ENCODE measurements around the gene CCDC187. TPM values are rescaled to one million over a fixed set of nuclear protein-coding genes. Genes with fewer than 3 reads are reported as not detected.

The CCDC187 gene
- total RNA-seq, 1 experiment from 2014 or later: not detected

GRCh38 chr9:136201609-136202453 lies 102.1 kb downstream of the CCDC187 start:
- POLR2A ChIA-PET (ENCODE audit: low non-redundant PET): no interaction called here
- Histone ChIP-seq H3K9me3 (ENCODE audit: low read depth, low read length, poor library complexity, severe bottlenecking) (no peaks in the 10 kb centered on the region), H3K27me3 (replicated peaks; ENCODE audit: insufficient read depth, low read depth, low read length, poor library complexity) (peaks cover 79% of the 10 kb centered on the region), H3K36me3 (ENCODE audit: insufficient read depth, low read length, poor library complexity, severe bottlenecking) (no peaks in the 10 kb centered on the region), H3K27ac (ENCODE audit: low read depth, low read length, poor library complexity, severe bottlenecking) (no peak overlapping the region), H3K4me1 (ENCODE audit: insufficient read depth, low read length, poor library complexity, severe bottlenecking) (no peaks in the 10 kb centered on the region), H3K4me3 (ENCODE audit: low read depth, low read length, poor library complexity, severe bottlenecking) (no peak overlapping the region)
- BruUV-seq (replicated peaks): no TSS peak
- intact Hi-C loops (cut with micrococcal nuclease; ENCODE audit: unreplicated experiment): no loop called here
- CTCF ChIA-PET: no interaction called here
- DNase-seq (ENCODE audit: low spot score): no peak
- TF ChIP-seq, protein P1, sequence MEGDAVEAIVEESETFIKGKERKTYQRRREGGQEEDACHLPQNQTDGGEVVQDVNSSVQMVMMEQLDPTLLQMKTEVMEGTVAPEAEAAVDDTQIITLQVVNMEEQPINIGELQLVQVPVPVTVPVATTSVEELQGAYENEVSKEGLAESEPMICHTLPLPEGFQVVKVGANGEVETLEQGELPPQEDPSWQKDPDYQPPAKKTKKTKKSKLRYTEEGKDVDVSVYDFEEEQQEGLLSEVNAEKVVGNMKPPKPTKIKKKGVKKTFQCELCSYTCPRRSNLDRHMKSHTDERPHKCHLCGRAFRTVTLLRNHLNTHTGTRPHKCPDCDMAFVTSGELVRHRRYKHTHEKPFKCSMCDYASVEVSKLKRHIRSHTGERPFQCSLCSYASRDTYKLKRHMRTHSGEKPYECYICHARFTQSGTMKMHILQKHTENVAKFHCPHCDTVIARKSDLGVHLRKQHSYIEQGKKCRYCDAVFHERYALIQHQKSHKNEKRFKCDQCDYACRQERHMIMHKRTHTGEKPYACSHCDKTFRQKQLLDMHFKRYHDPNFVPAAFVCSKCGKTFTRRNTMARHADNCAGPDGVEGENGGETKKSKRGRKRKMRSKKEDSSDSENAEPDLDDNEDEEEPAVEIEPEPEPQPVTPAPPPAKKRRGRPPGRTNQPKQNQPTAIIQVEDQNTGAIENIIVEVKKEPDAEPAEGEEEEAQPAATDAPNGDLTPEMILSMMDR (conservative IDR thresholded peaks at IDR 0.05; ENCODE audit: low read depth, low read length): no peak
- TF ChIP-seq EZH2 (IDR thresholded peaks at IDR 0.05; ENCODE audit: borderline replicate concordance, low read depth, low read length, poor library complexity, severe bottlenecking): peak; percentile 97

- H3K36me3 ChIP-seq (ENCODE audit: insufficient read depth, low read length, poor library complexity, severe bottlenecking): no peaks in the 10 kb centered on the region
- no peak for DNase-seq (ENCODE audit: low spot score)
- TF ChIP-seq EZH2 (IDR thresholded peaks at IDR 0.05; ENCODE audit: borderline replicate concordance, low read depth, low read length, poor library complexity, severe bottlenecking): no peak
- TF ChIP-seq, protein P1 (conservative IDR thresholded peaks at IDR 0.05; ENCODE audit: low read depth, low read length): no peak
- BruUV-seq (replicated peaks): no TSS peak
- ChIA-PET CTCF (no interaction called here), POLR2A (ENCODE audit: low non-redundant PET) (no interaction called here)
- no peaks in the 10 kb centered on the region for H3K4me1 ChIP-seq (ENCODE audit: insufficient read depth, low read length, poor library complexity, severe bottlenecking)
- H3K27ac ChIP-seq (ENCODE audit: low read depth, low read length, poor library complexity, severe bottlenecking): no peak overlapping the region
- H3K27me3 ChIP-seq (replicated peaks; ENCODE audit: insufficient read depth, low read depth, low read length, poor library complexity): peaks cover 85% of the 10 kb centered on the region
- no peak overlapping the region for H3K4me3 ChIP-seq (ENCODE audit: low read depth, low read length, poor library complexity, severe bottlenecking)
- H3K9me3 ChIP-seq (ENCODE audit: low read depth, low read length, poor library complexity, severe bottlenecking): no peaks in the 10 kb centered on the region
- intact Hi-C loops (cut with micrococcal nuclease; ENCODE audit: unreplicated experiment): no loop called here
Observed at GRCh38 chr9:136201174-136201573, 102.7 kb downstream of the CCDC187 start.

DNA sequence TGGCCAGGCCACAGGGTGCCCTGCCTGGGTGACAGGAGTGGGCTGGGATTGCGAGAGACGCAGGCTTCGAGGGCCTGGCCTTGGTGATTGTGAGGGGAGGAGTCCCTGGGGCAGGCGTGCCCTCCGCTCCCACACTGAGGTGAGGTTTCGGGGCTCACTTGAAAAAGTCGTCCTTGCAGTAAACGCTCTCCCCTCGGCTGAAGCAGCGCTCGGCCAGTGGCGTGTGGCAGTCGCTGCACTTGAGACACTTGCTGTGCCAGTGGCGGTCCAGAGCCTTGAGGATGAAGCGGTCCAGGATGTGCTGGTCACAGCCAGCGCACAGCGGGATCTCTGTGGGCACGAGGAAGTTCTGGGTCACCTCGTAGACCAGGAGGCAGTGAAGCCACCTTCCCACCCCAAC lies 103.5 kb downstream of the CCDC187 start:
- ChIA-PET POLR2A (ENCODE audit: low non-redundant PET) (no interaction called here), CTCF (no interaction called here)
- Histone ChIP-seq H3K36me3 (ENCODE audit: insufficient read depth, low read length, poor library complexity, severe bottlenecking) (no peaks in the 10 kb centered on the region), H3K4me1 (ENCODE audit: insufficient read depth, low read length, poor library complexity, severe bottlenecking) (no peaks in the 10 kb centered on the region), H3K27me3 (replicated peaks; ENCODE audit: insufficient read depth, low read depth, low read length, poor library complexity) (peaks cover 92% of the 10 kb centered on the region), H3K9me3 (ENCODE audit: low read depth, low read length, poor library complexity, severe bottlenecking) (no peaks in the 10 kb centered on the region), H3K4me3 (ENCODE audit: low read depth, low read length, poor library complexity, severe bottlenecking) (no peak overlapping the region), H3K27ac (ENCODE audit: low read depth, low read length, poor library complexity, severe bottlenecking) (no peak overlapping the region)
- no TSS peak for BruUV-seq (replicated peaks)
- TF ChIP-seq, protein P1 (conservative IDR thresholded peaks at IDR 0.05; ENCODE audit: low read depth, low read length): no peak
- TF ChIP-seq EZH2 (IDR thresholded peaks at IDR 0.05; ENCODE audit: borderline replicate concordance, low read depth, low read length, poor library complexity, severe bottlenecking): no peak
- no peak for DNase-seq (ENCODE audit: low spot score)
- intact Hi-C loops (cut with micrococcal nuclease; ENCODE audit: unreplicated experiment): no loop called here

Other genes starting within 250 kb of the CCDC187 start
- 19.5 and 22.7 TPM in 2 replicates for gene NACC2, start 208.8 kb downstream of the CCDC187 start, total RNA-seq (2021)
- gene TMEM250, start 185.2 kb downstream of the CCDC187 start, total RNA-seq (2021): 44.7 and 48.4 TPM in 2 replicates
- gene LHX3, start 99.0 kb downstream of the CCDC187 start, total RNA-seq (2021): 0.11 TPM in 1 of 2 replicates, not detected in the other
- 38.0 and 43.7 TPM in 2 replicates for gene QSOX2, start 58.3 kb downstream of the CCDC187 start, total RNA-seq (2021)
- gene GPSM1, start 23.4 kb upstream of the CCDC187 start, total RNA-seq (2021): 36.4 and 48.5 TPM in 2 replicates
- 32.7 and 37.3 TPM in 2 replicates for gene DNLZ, start 59.6 kb upstream of the CCDC187 start, total RNA-seq (2021)
- 4.8 and 5.4 TPM in 2 replicates for gene CARD9, start 69.6 kb upstream of the CCDC187 start, total RNA-seq (2021)
- 22.9 and 24.8 TPM in 2 replicates for gene SNAPC4, start 96.1 kb upstream of the CCDC187 start, total RNA-seq (2021)
- gene ENTR1, start 106.5 kb upstream of the CCDC187 start, total RNA-seq (2021): 135 and 146 TPM in 2 replicates
- 84.1 and 94.8 TPM in 2 replicates for gene PMPCA, start 106.6 kb upstream of the CCDC187 start, total RNA-seq (2021)
- 26.2 and 27.7 TPM in 2 replicates for gene INPP5E, start 135.8 kb upstream of the CCDC187 start, total RNA-seq (2021)
- gene SEC16A, start 178.9 kb upstream of the CCDC187 start, total RNA-seq (2021): 72.9 and 73.7 TPM in 2 replicates
- gene NOTCH1, start 242.0 kb upstream of the CCDC187 start, total RNA-seq (2021): 37.2 and 50.2 TPM in 2 replicates